Stimulated activated CD4-positive, alpha-beta T cell treated with anti-CD3 and anti-CD28 coated beads, TNF-alpha, amount 100 ng/mL, for 1 hour (primary cell): ENCODE data around the gene PDE8B.

Experiments
- DNase-seq, 3 donors: peaks; one replicate each; pipeline ENCODE4 v3.0.0-alpha.2; 2020; ENCODE audit warnings: low read depth in 3 of 3, low spot score in 1 of 3

Gene PDE8B

GRCh38 chr5:77282337-77283027 lies 72.0 kb downstream of the PDE8B start:
- no peak for DNase-seq

GRCh38 chr5:77285251-77285841 lies 74.9 kb downstream of the PDE8B start:
- DNase-seq: no peak

- DNase-seq: no peak
Observed at GRCh38 chr5:77292026-77292757, 81.7 kb downstream of the PDE8B start.

- DNase-seq: no peak
Observed at GRCh38 chr5:77294185-77294584, 83.7 kb downstream of the PDE8B start.

DNA sequence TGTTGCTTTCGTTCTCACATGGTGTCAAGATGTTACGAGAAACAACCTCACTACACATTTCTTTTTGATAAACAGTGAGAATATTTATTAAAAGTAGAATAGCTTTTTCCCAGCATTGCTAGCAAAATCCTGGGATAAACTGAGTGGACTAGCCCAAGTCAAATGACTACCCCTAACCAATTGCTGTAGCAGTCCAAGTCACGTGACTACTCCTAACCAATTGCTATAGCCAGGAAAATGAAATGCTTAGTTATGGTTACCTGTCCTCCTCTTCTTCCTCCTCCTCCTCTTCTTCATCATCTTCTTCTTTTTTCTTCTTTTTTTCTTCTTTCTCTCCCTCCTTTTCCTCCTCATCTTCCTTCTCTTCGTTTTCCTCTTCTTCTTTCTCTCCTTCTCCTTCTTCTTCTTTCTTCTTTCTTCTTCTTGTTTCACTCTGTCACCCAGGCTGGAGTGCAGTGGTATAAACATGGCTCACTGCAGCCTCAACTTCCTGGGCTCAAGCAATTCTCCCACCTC lies 85.4 kb downstream of the PDE8B start:
- DNase-seq: no peak

DNA sequence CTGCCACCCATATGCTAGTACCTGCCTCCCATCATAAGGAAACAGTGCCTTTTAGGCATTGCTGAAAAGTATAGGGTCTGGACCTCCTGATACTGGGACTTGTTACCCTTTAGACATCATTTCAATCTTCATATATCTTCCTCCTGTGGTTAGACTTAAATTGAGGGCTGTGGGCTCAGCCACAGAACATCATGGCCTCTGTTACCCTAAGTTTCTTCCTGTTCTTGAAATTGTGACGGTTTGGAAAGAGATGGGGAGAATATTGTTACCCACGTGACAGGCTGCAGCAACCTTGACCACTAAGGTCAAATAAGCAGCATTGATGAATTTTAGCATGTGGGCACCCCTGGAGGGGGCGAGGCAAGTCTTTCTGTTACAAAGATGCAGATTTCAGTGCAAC lies 87.7 kb downstream of the PDE8B start:
- no peak for DNase-seq

DNA sequence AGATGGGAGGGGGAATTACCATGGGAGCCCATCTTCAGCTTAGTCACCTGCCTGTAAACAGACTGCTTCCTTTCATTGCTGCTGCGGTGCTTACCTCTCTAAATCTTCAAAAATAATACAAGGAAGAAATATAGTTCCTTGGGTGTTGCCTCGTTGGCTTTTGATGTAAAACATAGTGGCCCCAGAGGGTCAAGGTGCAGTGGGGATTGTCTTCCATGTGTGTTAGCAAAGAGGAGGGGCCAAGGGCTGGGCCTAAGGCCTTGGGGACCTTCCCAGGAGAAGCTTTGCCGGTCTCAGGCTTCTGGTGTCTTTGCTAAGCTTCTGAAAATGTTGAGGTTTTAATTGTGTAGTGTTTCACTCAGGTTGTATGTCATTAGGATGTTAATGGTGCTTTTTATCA lies 90.0 kb downstream of the PDE8B start:
- no peak for DNase-seq

GRCh38 chr5:77301447-77301883 lies 91.0 kb downstream of the PDE8B start:
- no peak for DNase-seq

- DNase-seq: no peak
Observed at GRCh38 chr5:77302247-77302646, 91.8 kb downstream of the PDE8B start.

- no peak for DNase-seq
Observed at GRCh38 chr5:77302653-77303052, 92.2 kb downstream of the PDE8B start.

- DNase-seq: no peak
Observed at GRCh38 chr5:77304388-77304787, 93.9 kb downstream of the PDE8B start.

DNA sequence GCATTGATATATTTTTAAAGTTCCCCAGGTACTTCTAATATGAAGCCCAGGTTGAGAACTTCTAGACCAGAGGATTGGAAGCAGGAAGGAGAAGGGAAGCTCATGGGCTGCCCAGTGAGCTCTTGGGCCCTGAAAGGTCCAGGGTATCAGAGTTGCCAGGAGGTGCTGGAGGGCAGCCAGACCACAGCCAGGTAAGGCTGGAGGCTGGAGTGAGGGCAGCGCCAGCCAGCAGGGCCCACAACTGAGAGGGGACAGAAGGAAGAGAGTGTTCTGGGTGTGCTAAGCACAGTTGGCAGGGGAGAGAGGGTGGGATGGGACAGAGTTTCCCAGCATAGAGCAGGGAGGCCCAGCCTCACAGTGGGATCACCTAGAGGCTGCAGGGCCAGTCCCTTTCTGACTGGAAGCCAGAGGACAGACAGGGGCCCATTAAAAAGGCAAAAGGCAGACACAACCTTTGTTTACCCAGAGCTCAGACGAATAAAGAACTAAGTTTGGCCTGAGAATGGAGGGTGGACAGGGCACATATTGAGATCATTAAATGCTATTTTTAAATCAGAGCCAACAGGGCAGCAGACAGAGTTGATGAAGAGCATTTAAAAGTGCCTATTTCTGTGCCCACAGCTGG lies 94.9 kb downstream of the PDE8B start:
- no peak for DNase-seq

DNA sequence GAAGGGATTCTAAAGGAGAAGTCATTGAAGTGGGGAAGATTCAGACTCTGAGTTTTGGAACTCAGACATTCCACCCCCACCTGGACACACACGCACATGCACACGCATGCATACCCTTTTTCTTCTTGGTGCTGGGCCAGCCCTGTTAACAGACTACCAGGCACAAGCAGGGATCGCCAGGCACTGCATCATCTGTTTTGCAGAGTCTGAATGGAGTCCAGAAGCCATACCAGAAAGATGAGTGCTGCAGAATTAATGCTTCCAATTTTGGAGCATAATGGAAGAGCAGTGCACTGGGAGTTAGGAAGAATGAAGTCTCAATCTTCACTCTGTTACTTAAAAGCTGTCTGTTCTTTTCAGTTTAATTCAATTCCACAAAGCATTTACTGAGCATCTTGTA lies 95.5 kb downstream of the PDE8B start:
- DNase-seq: no peak

- no peak for DNase-seq
Observed at GRCh38 chr5:77306531-77306930, 96.1 kb downstream of the PDE8B start.

- DNase-seq: no peak
Observed at GRCh38 chr5:77308154-77308960, 97.9 kb downstream of the PDE8B start.

- no peak for DNase-seq
Observed at GRCh38 chr5:77309140-77309539, 98.7 kb downstream of the PDE8B start.

GRCh38 chr5:77310494-77311213 lies 100.2 kb downstream of the PDE8B start:
- DNase-seq: no peak

DNA sequence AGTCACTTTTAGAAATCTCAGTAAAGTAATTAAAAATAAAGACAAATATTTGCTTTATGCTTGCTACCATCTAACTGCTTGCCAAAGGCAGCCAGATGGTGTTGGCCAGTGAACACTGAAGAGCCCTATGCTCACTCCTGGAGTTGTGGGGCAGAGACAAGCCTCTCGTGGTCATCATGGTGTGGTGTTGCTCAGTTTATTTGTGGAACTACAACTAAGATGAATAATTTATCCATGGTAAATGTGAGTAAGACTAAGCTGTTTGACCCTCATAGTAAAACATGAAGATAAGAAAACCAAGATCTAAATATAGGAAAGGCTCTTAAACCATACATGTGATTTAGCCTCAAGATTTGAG lies 100.7 kb downstream of the PDE8B start:
- no peak for DNase-seq

- no peak for DNase-seq
Observed at GRCh38 chr5:77312413-77312812, 101.9 kb downstream of the PDE8B start.
